ENCODE results near the gene DMD. TPM values are rescaled to one million over a fixed set of nuclear protein-coding genes. Genes with fewer than 3 reads are reported as not detected.

The DMD gene
- polyA plus RNA-seq, 3 donors: 0.23 TPM; not detected in 2

DNA sequence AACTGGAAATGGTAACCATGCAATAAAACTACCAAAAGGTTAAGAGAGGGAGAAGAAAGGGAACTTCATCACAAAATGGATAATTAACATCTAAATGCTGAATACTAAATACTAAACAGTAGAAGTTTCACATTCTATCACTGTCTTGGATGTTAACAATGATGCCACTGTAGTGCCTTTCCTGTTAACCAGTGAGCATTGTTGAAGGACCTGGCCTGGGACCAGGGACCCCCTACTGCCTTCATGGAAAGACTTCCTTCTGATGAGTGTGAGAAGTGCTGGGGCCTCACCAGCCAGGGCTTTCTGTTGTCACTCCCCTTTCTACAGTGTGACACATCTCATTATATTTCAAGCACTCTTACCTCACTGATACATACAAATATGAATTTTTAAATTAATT, 1400.2 kb downstream of the DMD start:
- H3K4me1 Mint-ChIP-seq: no peaks in the 10 kb centered on the region
- H3K36me3 ChIP-seq (replicated peaks in 1 of 2; ENCODE audit: control insufficient read depth in 1 of 2, insufficient read depth in 2 of 2, low read length in 2 of 2): no peaks in the 10 kb centered on the region
- no peaks in the 10 kb centered on the region for H4K20me1 ChIP-seq (ENCODE audit: insufficient read depth, low read length)
- H3K4me3 ChIP-seq (replicated peaks in 1 of 3; ENCODE audit: low read depth in 2 of 3, low read length in 3 of 3): no peak overlapping the region
- no peak overlapping the region for H3K27ac Mint-ChIP-seq
- no peak for TF ChIP-seq CTCF (IDR thresholded peaks at IDR 0.05)
- no peak overlapping the region for H3K9ac ChIP-seq (ENCODE audit: insufficient read depth, low read length, poor library complexity, severe bottlenecking)
- H3K4me1 ChIP-seq (ENCODE audit: control insufficient read depth in 1 of 2, insufficient read depth in 2 of 2, low read length in 2 of 2): no peaks in the 10 kb centered on the region
- no peak overlapping the region for H3K4me2 ChIP-seq (replicated peaks; ENCODE audit: extremely low read depth, low read length, poor library complexity, severe bottlenecking)
- H3K27ac ChIP-seq (ENCODE audit: low read depth in 1 of 2, low read length in 2 of 2): no peak overlapping the region
- no peak overlapping the region for H3K4me3 Mint-ChIP-seq
- peaks cover 0 to 5% (median 0%) of the 10 kb centered on the region in 7 donors for H3K9me3 Mint-ChIP-seq
- H3K9me3 ChIP-seq (replicated peaks in 1 of 2; ENCODE audit: control insufficient read depth in 1 of 2, insufficient read depth in 1 of 2, low read length in 2 of 2): no peaks in the 10 kb centered on the region
- intact Hi-C loops (cut with micrococcal nuclease): no loop called here
- H3K27me3 ChIP-seq (ENCODE audit: control insufficient read depth in 2 of 2, insufficient read depth in 2 of 2, low read length in 2 of 2): no peaks in the 10 kb centered on the region
- no peaks in the 10 kb centered on the region for H3K36me3 Mint-ChIP-seq
- no peak for DNase-seq
- H3K27me3 Mint-ChIP-seq (ENCODE audit: low read depth in 3 of 3): no peaks in the 10 kb centered on the region
- no peak overlapping the region for H2AFZ ChIP-seq (ENCODE audit: insufficient read depth, low read depth, low read length, poor library complexity, severe bottlenecking)
- H3K79me2 ChIP-seq (ENCODE audit: insufficient read depth, low read length): no peaks in the 10 kb centered on the region

GRCh38 chrX:31808357-31808756, 1403.0 kb downstream of the DMD start:
- no peak for TF ChIP-seq CTCF (IDR thresholded peaks at IDR 0.05)
- DNase-seq: no peak
- no peaks in the 10 kb centered on the region for H3K27me3 Mint-ChIP-seq (ENCODE audit: low read depth in 3 of 3)
- Histone ChIP-seq H3K9me3 (replicated peaks in 1 of 2; ENCODE audit: control insufficient read depth in 1 of 2, insufficient read depth in 1 of 2, low read length in 2 of 2) (no peaks in the 10 kb centered on the region), H4K20me1 (ENCODE audit: insufficient read depth, low read length) (no peaks in the 10 kb centered on the region), H3K4me3 (replicated peaks in 1 of 3; ENCODE audit: low read depth in 2 of 3, low read length in 3 of 3) (no peak overlapping the region), H3K27ac (ENCODE audit: low read depth in 1 of 2, low read length in 2 of 2) (no peak overlapping the region), H3K36me3 (replicated peaks in 1 of 2; ENCODE audit: control insufficient read depth in 1 of 2, insufficient read depth in 2 of 2, low read length in 2 of 2) (no peaks in the 10 kb centered on the region), H3K4me1 (ENCODE audit: control insufficient read depth in 1 of 2, insufficient read depth in 2 of 2, low read length in 2 of 2) (no peaks in the 10 kb centered on the region), H3K9ac (ENCODE audit: insufficient read depth, low read length, poor library complexity, severe bottlenecking) (no peak overlapping the region), H3K4me2 (replicated peaks; ENCODE audit: extremely low read depth, low read length, poor library complexity, severe bottlenecking) (no peak overlapping the region), H3K27me3 (ENCODE audit: control insufficient read depth in 2 of 2, insufficient read depth in 2 of 2, low read length in 2 of 2) (no peaks in the 10 kb centered on the region), H2AFZ (ENCODE audit: insufficient read depth, low read depth, low read length, poor library complexity, severe bottlenecking) (no peak overlapping the region), H3K79me2 (ENCODE audit: insufficient read depth, low read length) (no peaks in the 10 kb centered on the region)
- no CpG with 5 or more reads among the region's 2 CpGs for WGBS (ENCODE audit: insufficient coverage)
- no peak overlapping the region for H3K27ac Mint-ChIP-seq
- H3K4me3 Mint-ChIP-seq: no peak overlapping the region
- no peaks in the 10 kb centered on the region for H3K36me3 Mint-ChIP-seq
- peaks cover 0 to 5% (median 2%) of the 10 kb centered on the region in 7 donors for H3K9me3 Mint-ChIP-seq
- intact Hi-C loops (cut with micrococcal nuclease): no loop called here
- H3K4me1 Mint-ChIP-seq: no peaks in the 10 kb centered on the region

All from CD14-positive monocyte (primary cell).